ENCODE data around the gene GRHL3.

GRHL3 gene

DNA sequence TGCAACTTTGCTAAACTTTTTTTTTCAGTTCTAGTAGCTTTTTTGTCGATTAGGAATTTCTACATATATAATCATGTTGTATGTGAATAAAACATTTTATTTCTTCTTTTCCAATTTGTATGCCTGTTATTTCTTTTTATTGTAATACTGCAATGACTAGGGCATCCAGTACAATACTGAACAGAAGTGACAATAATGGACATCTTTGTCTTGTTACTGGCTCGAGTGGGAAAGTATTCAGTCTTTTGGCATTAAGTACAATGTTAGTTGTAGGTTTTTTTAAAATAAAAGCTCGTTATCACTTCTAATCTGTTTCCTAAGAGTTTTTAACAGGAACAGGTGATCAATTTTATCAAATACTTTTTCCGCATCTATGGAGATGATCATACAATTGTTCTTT is 84.6 kb downstream of the GRHL3 start:
- DNase-seq (ENCODE audit: low spot score) = no peak
